ENCODE data around the gene ACAP3. TPM values are rescaled to one million over a fixed set of nuclear protein-coding genes. Genes with fewer than 3 reads are reported as not detected.
A peak's percentile ranks its signal among the peaks of the same experiment; 100 is the strongest.

Gene ACAP3
- total RNA-seq, 2 donors from 2014 or later = 32.5 to 60.5 TPM

- H3K27me3 Mint-ChIP-seq = no peaks in the 10 kb centered on the region
- peaks cover 4 to 7% of the 10 kb centered on the region in 2 donors for H3K4me1 Mint-ChIP-seq (ENCODE audit: low read depth in 2 of 2)
- no peaks in the 10 kb centered on the region for H3K36me3 Mint-ChIP-seq
- no peak overlapping the region for H3K27ac Mint-ChIP-seq
- ATAC-seq = no peak
- DNase-seq (ENCODE audit: low spot score) = no peak
- H3K9me3 Mint-ChIP-seq = no peaks in the 10 kb centered on the region
- no peak overlapping the region for H3K4me3 Mint-ChIP-seq
Observed at GRCh38 chr1:1330366-1331067, 22.8 kb upstream of the ACAP3 start.

- Mint-ChIP-seq H3K9me3 (no peaks in the 10 kb centered on the region), H3K4me3 (no peak overlapping the region), H3K27me3 (no peaks in the 10 kb centered on the region), H3K4me1 (ENCODE audit: low read depth in 2 of 2) (peaks cover 4 to 8% of the 10 kb centered on the region in 2 donors), H3K27ac (no peak overlapping the region), H3K36me3 (no peaks in the 10 kb centered on the region)
- DNase-seq (ENCODE audit: low spot score) = no peak
- no peak for ATAC-seq
Observed at GRCh38 chr1:1329304-1330210, 21.8 kb upstream of the ACAP3 start.

- no peaks in the 10 kb centered on the region for H3K9me3 Mint-ChIP-seq
- peaks cover 9 to 15% of the 10 kb centered on the region in 2 donors for H3K4me1 Mint-ChIP-seq (ENCODE audit: low read depth in 2 of 2)
- DNase-seq (ENCODE audit: low spot score) (no peak), ATAC-seq (no peak)
- H3K4me3 Mint-ChIP-seq = no peak overlapping the region
- H3K36me3 Mint-ChIP-seq = peaks cover 6% of the 10 kb centered on the region
- H3K27ac Mint-ChIP-seq = no peak overlapping the region
- H3K27me3 Mint-ChIP-seq = no peaks in the 10 kb centered on the region
Observed at GRCh38 chr1:1328254-1328653, 20.5 kb upstream of the ACAP3 start.

GRCh38 chr1:1327291-1327690 lies 19.6 kb upstream of the ACAP3 start:
- Mint-ChIP-seq H3K27ac (no peak overlapping the region), H3K27me3 (no peaks in the 10 kb centered on the region), H3K9me3 (no peaks in the 10 kb centered on the region), H3K36me3 (peaks cover 6% of the 10 kb centered on the region), H3K4me1 (ENCODE audit: low read depth in 2 of 2) (peaks cover 19 to 20% of the 10 kb centered on the region in 2 donors), H3K4me3 (no peak overlapping the region)
- ATAC-seq = no peak
- DNase-seq (ENCODE audit: low spot score) = no peak

GRCh38 chr1:1326075-1326605 lies 18.4 kb upstream of the ACAP3 start:
- Mint-ChIP-seq H3K4me3 (peak overlapping the region; percentile 32), H3K4me1 (ENCODE audit: low read depth in 2 of 2) (peaks cover 23 to 24% of the 10 kb centered on the region in 2 donors), H3K27ac (peak overlapping the region in 1 of 2 donors; percentile 31), H3K9me3 (no peaks in the 10 kb centered on the region), H3K36me3 (peaks cover 6% of the 10 kb centered on the region), H3K27me3 (no peaks in the 10 kb centered on the region)
- ATAC-seq = no peak
- no peak for DNase-seq (ENCODE audit: low spot score)

- DNase-seq (ENCODE audit: low spot score) (no peak), ATAC-seq (no peak)
- Mint-ChIP-seq H3K36me3 (peaks cover 6% of the 10 kb centered on the region), H3K27ac (peak overlapping the region in 1 of 2 donors; percentile 31), H3K9me3 (no peaks in the 10 kb centered on the region), H3K27me3 (no peaks in the 10 kb centered on the region), H3K4me3 (peak overlapping the region; percentile 85), H3K4me1 (ENCODE audit: low read depth in 2 of 2) (peaks cover 23 to 24% of the 10 kb centered on the region in 2 donors)
Observed at GRCh38 chr1:1325288-1326074, 17.8 kb upstream of the ACAP3 start.

- Mint-ChIP-seq H3K27me3 (no peaks in the 10 kb centered on the region), H3K27ac (peak within 1 kb of the TSS; percentile 80 to 94), H3K9me3 (no peaks in the 10 kb centered on the region), H3K4me1 (ENCODE audit: low read depth in 2 of 2) (peaks cover 20 to 26% of the 10 kb centered on the region in 2 donors), H3K36me3 (peaks cover 6% of the 10 kb centered on the region), H3K4me3 (peak within 1 kb of the TSS; percentile 99)
- DNase-seq (ENCODE audit: low spot score) (peak; percentile 96), ATAC-seq (peak; percentile 90 to 94)
Observed at GRCh38 chr1:1324524-1325287, 17.0 kb upstream of the ACAP3 start, which contains the start of the genes CPTP and INTS11. CPTP (plus strand) TSS chr1:1324802; CDS start chr1:1326911, 2,109 bp downstream. INTS11 (minus strand) TSS chr1:1324660; CDS start chr1:1324608, 52 bp downstream.

- DNase-seq (ENCODE audit: low spot score) (no peak), ATAC-seq (peak; percentile 55 to 58)
- Mint-ChIP-seq H3K36me3 (peaks cover 6% of the 10 kb centered on the region), H3K4me1 (ENCODE audit: low read depth in 2 of 2) (peaks cover 20 to 28% of the 10 kb centered on the region in 2 donors), H3K27ac (peak overlapping the region; percentile 51 to 80), H3K27me3 (no peaks in the 10 kb centered on the region), H3K9me3 (no peaks in the 10 kb centered on the region), H3K4me3 (peak overlapping the region; percentile 85)
Observed at GRCh38 chr1:1324084-1324523, 16.4 kb upstream of the ACAP3 start.

- Mint-ChIP-seq H3K9me3 (no peaks in the 10 kb centered on the region), H3K27ac (peak overlapping the region in 1 of 2 donors; percentile 94), H3K36me3 (peaks cover 6% of the 10 kb centered on the region), H3K4me1 (ENCODE audit: low read depth in 2 of 2) (peaks cover 20 to 28% of the 10 kb centered on the region in 2 donors), H3K27me3 (no peaks in the 10 kb centered on the region), H3K4me3 (peak overlapping the region; percentile 99)
- DNase-seq (ENCODE audit: low spot score) = no peak
- no peak for ATAC-seq
Observed at GRCh38 chr1:1322952-1323351, 15.2 kb upstream of the ACAP3 start.

GRCh38 chr1:1322418-1322817 lies 14.7 kb upstream of the ACAP3 start:
- Mint-ChIP-seq H3K4me3 (peak overlapping the region; percentile 84), H3K4me1 (ENCODE audit: low read depth in 2 of 2) (peaks cover 20 to 28% of the 10 kb centered on the region in 2 donors), H3K9me3 (no peaks in the 10 kb centered on the region), H3K36me3 (peaks cover 6% of the 10 kb centered on the region), H3K27me3 (no peaks in the 10 kb centered on the region), H3K27ac (peak overlapping the region in 1 of 2 donors; percentile 94)
- ATAC-seq (no peak), DNase-seq (ENCODE audit: low spot score) (no peak)

GRCh38 chr1:1321477-1321876 lies 13.7 kb upstream of the ACAP3 start:
- H3K36me3 Mint-ChIP-seq = peaks cover 6% of the 10 kb centered on the region
- no peak for DNase-seq (ENCODE audit: low spot score)
- H3K4me1 Mint-ChIP-seq (ENCODE audit: low read depth in 2 of 2) = peaks cover 20 to 28% of the 10 kb centered on the region in 2 donors
- no peak overlapping the region for H3K27ac Mint-ChIP-seq
- H3K9me3 Mint-ChIP-seq = no peaks in the 10 kb centered on the region
- H3K27me3 Mint-ChIP-seq = no peaks in the 10 kb centered on the region
- no peak for ATAC-seq
- H3K4me3 Mint-ChIP-seq = no peak overlapping the region

- peaks cover 20 to 25% of the 10 kb centered on the region in 2 donors for H3K4me1 Mint-ChIP-seq (ENCODE audit: low read depth in 2 of 2)
- H3K27me3 Mint-ChIP-seq = no peaks in the 10 kb centered on the region
- no peak overlapping the region for H3K27ac Mint-ChIP-seq
Observed at GRCh38 chr1:1320666-1321448, 13.1 kb upstream of the ACAP3 start.

More at GRCh38 chr1:1320666-1321448, 13.1 kb upstream of the ACAP3 start:
- H3K36me3 Mint-ChIP-seq = peaks cover 6% of the 10 kb centered on the region
- no peak overlapping the region for H3K4me3 Mint-ChIP-seq
- DNase-seq (ENCODE audit: low spot score) = no peak
- ATAC-seq = no peak
- no peaks in the 10 kb centered on the region for H3K9me3 Mint-ChIP-seq
